Globus pallidus (tissue), 1 donor: ENCODE data around the gene TBX5.

Experiments
- DNase-seq: peaks from one replicate; pipeline ENCODE4 v3.0.0-alpha.2; 2015; ENCODE audit warnings: low spot score

The TBX5 gene

GRCh38 chr12:114430306-114430705 lies 24.4 kb upstream of the TBX5 start:
- DNase-seq = no peak

DNA sequence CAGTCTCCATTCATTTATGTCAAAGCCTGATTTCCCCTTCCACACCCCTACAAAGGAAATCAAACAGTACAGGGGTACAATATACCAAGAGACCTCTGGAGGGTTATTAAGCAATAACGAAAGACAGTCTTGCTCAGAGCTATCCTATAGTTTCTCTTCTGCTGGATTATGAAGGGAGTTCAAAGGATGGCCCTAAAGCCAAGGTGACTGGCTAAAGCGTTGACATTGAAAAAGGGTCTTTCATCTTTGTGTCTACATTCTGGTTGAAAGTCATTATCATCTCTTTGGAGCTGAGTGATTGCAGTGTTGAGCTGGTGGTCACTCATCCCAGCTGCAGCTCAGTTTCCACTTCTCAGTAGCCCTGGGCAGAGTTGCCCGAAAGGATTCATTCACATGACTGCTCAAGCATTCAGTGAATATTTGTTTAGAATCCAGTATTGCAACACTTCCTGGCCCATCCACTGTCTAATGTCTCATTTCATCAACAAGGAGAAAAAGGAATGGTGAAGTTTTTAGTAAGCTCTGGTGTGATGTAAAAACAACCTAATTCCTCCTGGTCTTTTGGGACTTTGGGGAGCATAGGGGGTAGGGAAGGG lies 19.2 kb upstream of the TBX5 start:
- DNase-seq = no peak

DNA sequence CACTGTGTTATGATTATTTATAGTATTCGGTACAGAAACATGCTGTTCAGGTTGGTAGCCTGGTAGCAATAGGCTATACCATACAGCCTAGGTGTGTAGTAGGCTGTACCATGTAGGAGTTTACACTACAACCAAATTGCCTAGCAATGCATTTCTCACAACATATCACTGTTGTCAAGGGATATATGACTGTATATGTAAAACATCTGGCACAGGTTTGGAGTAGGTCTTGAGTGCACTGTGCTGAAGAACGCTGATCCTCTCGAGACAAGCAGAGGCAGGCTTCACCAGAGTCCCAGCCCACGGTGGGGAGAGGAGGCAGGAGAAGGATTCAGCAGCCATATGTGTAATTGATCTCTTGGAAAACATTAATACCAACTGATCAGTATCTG lies 15.0 kb upstream of the TBX5 start:
- DNase-seq = no peak

DNA sequence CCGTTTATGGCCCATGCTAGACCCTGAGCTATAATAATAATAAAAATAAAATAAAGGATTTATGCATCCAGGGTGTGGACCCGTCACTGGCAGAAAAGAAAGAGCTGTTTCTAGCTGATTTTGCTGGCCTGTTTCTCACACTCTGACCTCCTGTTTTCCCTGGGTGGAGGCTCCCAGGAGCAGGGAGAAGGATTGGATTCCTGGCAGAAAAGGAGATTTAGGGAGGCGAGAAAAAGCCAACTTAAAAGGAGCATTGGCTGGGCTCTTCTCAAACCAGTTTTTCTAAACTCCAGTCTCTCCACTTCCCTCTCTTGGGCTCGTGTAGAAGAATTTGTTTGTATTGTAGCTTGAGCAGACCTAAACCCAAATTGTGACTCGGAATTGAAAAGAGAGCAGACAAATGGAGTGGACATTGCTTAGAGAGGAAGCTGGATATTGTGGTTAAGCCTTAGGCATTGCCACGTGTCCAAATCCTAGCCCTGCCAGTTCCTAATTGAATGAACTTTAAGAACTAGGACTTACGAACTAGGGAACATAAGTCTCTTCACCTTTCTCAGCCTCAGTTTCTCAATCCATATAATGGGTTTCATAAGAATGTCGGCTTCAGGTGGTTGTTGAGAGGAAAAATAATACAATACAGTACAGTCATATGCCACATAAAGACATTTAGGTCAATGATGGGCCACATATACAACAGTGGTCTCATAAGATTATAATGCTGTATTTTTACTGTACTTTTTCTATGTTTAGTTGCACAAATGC lies 14.4 kb upstream of the TBX5 start:
- no peak for DNase-seq

DNA sequence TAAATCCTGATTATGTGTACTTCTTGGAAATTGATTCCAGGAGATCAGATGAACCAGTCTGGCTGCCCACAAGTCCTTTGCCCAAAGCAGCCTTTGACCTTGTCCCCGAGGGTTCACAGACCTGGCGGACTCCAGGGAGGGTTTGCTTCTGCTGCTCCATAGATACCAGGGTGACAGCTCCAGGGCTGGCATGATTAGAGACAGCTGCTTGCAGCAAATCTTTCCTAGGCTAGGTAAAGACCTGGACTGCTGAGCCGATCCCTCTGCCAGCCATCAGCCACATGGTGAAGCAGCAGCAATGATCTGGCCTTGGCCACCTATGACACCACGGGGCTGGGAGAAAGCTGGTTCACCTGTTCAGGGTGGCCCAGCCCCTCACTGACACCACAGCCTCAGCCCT lies 10.1 kb upstream of the TBX5 start:
- DNase-seq = no peak

GRCh38 chr12:114415525-114415868 lies 9.6 kb upstream of the TBX5 start:
- no peak for DNase-seq

DNA sequence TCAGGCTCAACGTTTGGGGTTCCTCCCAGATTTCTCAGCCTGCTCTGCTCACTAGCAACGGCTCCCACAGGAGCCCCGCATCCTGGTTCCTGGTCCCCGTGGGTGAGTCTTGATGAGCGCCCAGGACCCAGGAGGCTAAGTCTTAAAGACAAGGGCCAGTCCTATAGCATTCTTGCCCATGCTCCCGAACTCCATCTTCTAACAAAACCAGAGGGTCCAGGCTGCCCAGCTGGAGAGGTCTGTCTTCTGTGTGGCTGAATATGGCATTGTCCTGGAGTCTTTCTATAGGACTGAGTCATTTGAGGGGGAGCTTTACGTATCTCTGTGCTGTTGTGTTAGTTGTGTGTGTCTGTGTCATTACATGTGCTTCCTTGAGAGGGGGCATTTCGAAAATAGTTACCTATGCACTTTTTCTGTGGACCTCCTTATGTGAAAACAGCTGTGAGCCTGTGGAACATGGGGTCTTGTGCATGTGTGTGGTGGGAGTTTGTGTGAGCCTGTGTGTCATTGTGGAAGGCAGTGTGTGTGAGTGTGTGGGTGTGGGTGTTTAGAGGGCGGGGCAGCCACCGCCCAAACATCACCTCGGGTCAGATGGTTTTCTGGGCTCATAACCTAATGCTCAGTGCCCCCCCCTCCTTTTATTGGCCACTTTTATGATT lies 9.1 kb upstream of the TBX5 start:
- no peak for DNase-seq

GRCh38 chr12:114414031-114414865 lies 8.3 kb upstream of the TBX5 start:
- DNase-seq = no peak

DNA sequence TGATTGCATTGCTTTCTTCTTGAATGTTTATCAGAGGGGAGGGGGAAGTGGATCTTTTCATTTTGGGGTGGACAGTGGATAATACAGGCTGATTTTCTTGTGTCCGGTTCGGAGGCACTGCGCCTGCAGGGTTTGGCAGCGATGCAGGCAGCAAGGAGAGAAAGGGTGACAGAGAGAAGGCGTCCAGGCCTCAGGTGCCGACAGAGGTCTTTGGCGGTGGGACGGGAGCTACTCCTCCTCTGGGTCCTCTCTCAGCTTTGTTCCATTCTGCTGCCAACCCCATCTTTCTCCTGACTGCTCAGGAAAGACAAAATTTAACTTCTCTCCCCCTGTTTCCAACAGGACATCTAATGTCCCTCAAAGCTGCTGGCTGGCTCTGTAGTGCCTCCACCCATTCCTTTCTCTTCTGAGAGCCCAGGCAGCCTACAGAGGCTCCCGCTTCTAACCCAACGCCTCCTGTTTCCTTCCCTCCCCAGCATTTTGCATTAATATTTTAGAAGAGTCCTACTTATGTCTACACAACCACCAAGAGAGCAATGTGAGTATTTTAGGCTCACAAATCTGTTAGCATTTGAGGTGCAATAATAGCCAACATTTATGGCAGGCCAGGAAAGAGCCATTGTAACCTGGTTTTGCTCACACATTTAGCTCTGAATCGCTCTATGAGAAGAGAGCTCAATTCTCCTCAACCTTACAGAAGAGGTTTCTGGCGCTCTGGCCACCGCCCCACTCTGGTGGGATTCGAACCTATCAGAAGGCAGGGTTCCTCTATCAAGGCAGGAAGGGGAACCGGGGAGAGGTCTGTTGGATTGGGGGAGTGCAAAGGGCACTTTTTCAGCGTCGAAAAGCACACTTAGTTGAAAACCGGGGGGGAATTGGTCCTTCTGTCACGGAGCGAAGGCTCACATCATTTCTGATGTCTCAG lies 7.1 kb upstream of the TBX5 start:
- no peak for DNase-seq

- no peak for DNase-seq
Measured at GRCh38 chr12:114412307-114412706, 6.4 kb upstream of the TBX5 start.

GRCh38 chr12:114411071-114411837 lies 5.3 kb upstream of the TBX5 start:
- no peak for DNase-seq

DNA sequence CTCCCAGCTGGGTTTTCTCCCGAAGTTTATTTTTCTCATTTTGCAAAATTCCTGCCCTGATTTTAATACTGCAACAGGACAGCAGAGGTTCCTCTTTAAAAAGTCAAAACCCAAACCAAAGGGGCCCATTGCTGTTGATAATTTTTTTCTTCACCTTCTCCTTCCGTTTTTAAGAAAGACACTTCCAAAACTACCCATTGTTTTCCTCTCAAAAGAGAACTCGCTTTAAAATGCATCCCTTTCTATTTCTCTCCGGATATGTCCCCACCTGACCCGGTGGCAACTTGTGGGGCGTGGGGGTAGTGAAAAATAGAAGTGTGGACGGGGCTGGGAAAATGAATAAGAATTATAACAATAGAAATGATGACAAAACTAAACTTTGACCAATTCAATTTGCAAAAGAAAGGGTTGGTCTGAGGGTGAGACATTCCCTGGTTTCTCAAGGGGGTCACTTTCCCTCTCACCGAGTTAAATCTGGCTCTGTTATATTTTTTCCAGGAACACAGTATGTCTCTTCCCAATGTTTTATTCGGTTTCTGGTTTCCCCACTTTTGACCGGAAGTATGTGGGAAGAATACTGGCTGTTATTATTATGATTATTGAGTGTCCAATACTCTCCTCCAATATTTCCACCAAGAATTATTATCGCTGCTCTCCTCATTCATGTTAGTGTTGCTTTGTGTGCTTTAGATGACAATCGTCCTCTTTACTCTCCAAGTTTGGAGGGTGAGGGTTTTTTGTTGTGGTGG lies 4.1 kb upstream of the TBX5 start:
- no peak for DNase-seq

DNA sequence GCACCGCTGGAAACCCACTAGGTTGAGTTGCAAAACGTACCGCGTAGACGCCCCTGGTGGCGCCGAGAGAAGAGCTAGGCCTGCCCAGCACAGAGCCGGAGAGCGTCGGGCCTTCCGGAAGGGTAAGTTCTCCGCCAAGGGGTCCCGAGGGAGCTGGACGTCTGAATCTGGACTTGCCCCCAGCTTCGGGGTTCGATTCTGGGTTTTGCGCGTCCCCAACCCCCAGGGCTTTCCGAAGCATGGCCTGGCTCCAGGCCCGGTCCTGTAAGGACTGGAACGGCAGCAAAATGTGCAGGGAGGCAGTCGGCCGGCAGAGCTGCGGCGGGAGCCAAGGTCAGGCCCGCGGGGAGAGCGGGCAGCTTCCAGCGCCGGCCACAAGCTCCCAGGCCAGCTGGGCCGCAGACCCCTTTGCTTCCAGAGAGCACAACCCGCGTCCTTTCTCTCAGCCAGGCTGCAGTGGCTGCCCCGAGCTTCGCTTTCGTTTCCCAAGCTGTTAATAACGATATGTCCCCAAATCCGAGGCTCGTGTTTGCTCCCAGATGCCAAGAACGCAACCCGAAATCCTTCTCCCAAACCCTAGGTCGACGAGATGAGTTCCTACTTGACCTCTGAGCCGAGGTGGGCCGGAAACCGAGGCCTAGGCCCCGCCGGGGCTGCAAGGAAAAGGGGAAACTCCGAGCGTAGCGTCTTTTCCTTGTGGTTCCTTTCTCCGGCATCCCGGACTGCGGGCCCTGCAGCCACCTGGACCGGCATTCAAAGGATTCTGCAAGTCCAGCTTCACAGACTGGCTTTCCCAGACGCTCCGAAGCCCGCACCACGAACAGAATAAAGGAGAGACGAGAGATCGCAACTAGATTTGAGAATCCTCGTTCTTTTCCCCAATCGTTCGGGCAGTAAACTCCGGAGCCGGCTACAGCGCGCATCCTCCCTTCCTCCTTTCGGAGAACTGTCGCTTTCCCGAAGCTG lies 3.2 kb upstream of the TBX5 start:
- DNase-seq = no peak

- DNase-seq = no peak
Measured at GRCh38 chr12:114408471-114408885, 2.5 kb upstream of the TBX5 start.

GRCh38 chr12:114407842-114408411 lies 2.0 kb upstream of the TBX5 start:
- no peak for DNase-seq

DNA sequence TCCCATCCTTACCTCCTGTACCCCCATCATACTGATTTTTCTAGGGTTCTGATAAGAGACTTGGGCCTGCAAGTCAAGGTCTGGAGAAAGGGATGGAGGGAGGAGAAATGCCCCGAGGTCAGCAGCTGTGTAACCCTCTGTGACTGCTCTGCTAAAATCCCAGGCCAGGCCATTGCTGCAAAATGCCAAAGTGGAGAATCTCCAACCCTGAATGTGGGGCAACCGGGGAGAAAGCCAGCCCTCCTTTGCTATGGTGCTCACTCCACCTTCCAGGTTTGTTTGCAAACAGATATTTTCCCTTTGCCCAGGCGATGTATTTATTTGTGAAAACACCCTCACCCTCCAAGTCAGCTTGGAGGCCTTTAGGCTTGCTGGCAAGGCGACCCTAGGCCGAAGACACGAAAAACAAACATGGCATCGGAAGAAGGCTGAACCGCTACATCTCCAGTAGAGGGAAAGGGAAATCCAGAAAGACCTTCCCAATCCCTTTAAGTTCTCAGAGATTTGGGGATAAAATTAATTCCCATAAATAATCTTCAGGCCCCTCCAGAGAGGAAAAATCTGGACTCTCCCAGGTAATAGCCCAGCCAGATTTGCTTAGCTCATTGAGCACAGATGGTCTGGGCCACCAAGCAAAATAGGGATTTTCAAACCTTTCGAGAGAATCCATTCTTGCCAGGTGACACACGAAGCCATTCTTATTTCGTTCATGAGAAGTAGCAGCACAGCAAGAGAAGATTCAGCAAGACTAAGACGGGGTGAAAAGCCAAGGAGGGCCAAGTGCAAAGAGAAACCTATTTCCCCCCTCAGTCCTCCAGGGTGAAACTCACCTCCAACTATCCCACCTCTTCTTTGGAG lies 1.3 kb upstream of the TBX5 start:
- DNase-seq = no peak

- no peak for DNase-seq
Measured at GRCh38 chr12:114406316-114406983, 506 bp upstream of the TBX5 start.
